Omental fat pad (tissue), 4 donors: ENCODE data around the gene LMLN. TPM values are rescaled to one million over a fixed set of nuclear protein-coding genes. Genes with fewer than 3 reads are reported as not detected.
A peak's percentile ranks its signal among the peaks of the same experiment; 100 is the strongest.

Source experiments
- ATAC-seq: fragments of 150-250 bp; one replicate; pipeline ENCODE4 v1.9.1; 2016; ENCODE audit warnings: mild to moderate bottlenecking, moderate library complexity; ENCODE audit not compliant: low FRiP score
- DNase-seq: peaks from one replicate; pipeline ENCODE4 v3.0.0-alpha.2; 2019; ENCODE audit warnings: low spot score
- CTCF ChIP-seq, 3 donors: fragments of 450-650 bp; IDR thresholded peaks; one replicate each; pipeline ENCODE4 v1.5.1; 2016 to 2017; ENCODE audit warnings: antibody characterized with exemption in 3 of 3, mild to moderate bottlenecking in 3 of 3, moderate library complexity in 2 of 3
- total RNA-seq, 4 donors: library from RNA; depleted of rRNA; stranded (reverse); fragments of >200 nt; gene quantifications; one replicate each; pipeline ENCODE4 v1.1.0, GENCODE V29; 2016

LMLN gene
- total RNA-seq, 4 donors from 2014 or later, result 2.5 to 5.5 (median 3.5) TPM

GRCh38 chr3:197936819-197937384 is 23.1 kb upstream of the LMLN start:
- no peak for ATAC-seq

GRCh38 chr3:197940745-197941384 is 19.2 kb upstream of the LMLN start:
- no peak for TF ChIP-seq CTCF (IDR thresholded peaks at IDR 0.05)
- ATAC-seq (no peak), DNase-seq (no peak)

More at GRCh38 chr3:197936819-197937384, 23.1 kb upstream of the LMLN start:
- DNase-seq, result no peak
- TF ChIP-seq CTCF (IDR thresholded peaks at IDR 0.05), result no peak

- TF ChIP-seq CTCF (IDR thresholded peaks at IDR 0.05), result no peak
- DNase-seq (no peak), ATAC-seq (no peak)
These were observed 17.0 kb upstream of the LMLN start for GRCh38 chr3:197942956-197943556.

GRCh38 chr3:197949191-197949777 is 10.7 kb upstream of the LMLN start:
- no peak for TF ChIP-seq CTCF (IDR thresholded peaks at IDR 0.05)
- no peak for DNase-seq
- no peak for ATAC-seq

- ATAC-seq (peak; percentile 90), DNase-seq (peak; percentile 50)
- TF ChIP-seq CTCF (IDR thresholded peaks at IDR 0.05), result no peak
These were observed 10.0 kb upstream of the LMLN start, which contains the start of gene RPL35A for GRCh38 chr3:197949778-197950676. Gene RPL35A, plus strand, starts transcription at chr3:197950190. Its CDS starts 778 bp downstream, at chr3:197950968.

GRCh38 chr3:197950677-197951061 is 9.3 kb upstream of the LMLN start:
- no peak for ATAC-seq
- no peak for DNase-seq
- no peak for TF ChIP-seq CTCF (IDR thresholded peaks at IDR 0.05)
